GM18909 (cell line): ENCODE data around the gene TRIM63.
A peak's percentile ranks its signal among the peaks of the same experiment; 100 is the strongest.
"Not testable (repeated sequence)": the region's sequence is repeated elsewhere in the genome, so short reads cannot be mapped to it uniquely, and the experiment has no call there.

ENCODE experiments used
- ATAC-seq: cut with Tn5 transposase; IDR thresholded peaks from one replicate; pipeline ENCODE4 v1.9.1; 2021; ENCODE audit warnings: mild to moderate bottlenecking; ENCODE audit not compliant: unreplicated experiment, poor library complexity

TRIM63 gene

GRCh38 chr1:26067432-26067911 lies at the start of gene TRIM63:
Gene TRIM63, minus strand, starts transcription at chr1:26067630. Its CDS starts 136 bp downstream, at chr1:26067494.
- no peak for ATAC-seq

- no peak for ATAC-seq
Observed at GRCh38 chr1:26114165-26114927, 46.9 kb upstream of the TRIM63 start.

GRCh38 chr1:26112407-26112775 lies 45.0 kb upstream of the TRIM63 start:
- ATAC-seq = peak; percentile 16

DNA sequence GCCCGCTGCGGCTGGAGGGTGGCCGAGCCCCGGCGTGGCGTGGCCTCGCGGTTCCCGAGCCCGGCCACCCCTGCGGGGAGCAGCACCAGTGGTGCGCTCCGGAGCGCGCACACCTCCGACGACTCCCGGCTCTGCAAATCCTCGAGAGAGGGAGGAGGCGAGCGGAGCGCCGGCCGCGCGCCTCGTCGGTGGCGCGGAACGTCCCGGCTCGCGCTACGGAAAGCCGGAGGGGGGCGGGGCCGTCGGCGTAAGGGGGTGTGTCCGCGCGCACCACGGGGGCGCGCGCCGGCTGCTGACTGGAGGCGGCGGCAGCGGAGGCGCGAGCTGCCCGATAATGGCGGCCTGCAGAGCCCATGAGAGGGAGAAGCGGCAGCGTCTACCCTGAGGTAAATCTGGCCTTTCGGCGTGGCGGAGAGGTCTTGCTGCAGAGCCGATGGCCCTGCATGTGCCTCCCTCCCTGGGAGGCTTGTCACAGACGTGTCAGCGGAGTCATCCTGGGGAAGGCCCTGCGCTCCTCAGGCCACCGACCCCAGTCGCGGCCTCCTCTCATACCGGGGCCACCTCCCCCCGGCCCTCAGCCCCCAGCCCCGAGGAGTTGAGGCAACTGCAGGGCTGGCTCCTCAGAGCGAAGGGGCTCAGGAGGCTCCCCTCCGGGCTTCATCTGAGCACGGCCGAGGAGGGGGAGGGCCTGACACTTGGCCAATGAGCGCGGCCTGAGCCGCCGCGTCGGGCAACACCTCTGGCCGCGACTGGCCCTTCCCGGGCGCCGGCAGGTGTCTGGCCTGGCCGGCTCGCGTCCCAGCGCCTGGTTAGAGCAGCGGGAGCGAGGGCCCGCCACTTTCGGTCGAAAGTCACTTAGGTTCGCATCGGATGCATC lies 44.3 kb upstream of the TRIM63 start, which contains the start of gene PDIK1L:
Gene PDIK1L, plus strand, starts transcription at position 295 of the 877 bp plus-strand sequence. CDS start 2,485 bp downstream, outside the sequence.
- ATAC-seq = peak; percentile 70

- ATAC-seq = peak; percentile 56
Observed at GRCh38 chr1:26110731-26111529, 43.5 kb upstream of the TRIM63 start.

- ATAC-seq = no peak
Observed at GRCh38 chr1:26109229-26110164, 42.1 kb upstream of the TRIM63 start.

DNA sequence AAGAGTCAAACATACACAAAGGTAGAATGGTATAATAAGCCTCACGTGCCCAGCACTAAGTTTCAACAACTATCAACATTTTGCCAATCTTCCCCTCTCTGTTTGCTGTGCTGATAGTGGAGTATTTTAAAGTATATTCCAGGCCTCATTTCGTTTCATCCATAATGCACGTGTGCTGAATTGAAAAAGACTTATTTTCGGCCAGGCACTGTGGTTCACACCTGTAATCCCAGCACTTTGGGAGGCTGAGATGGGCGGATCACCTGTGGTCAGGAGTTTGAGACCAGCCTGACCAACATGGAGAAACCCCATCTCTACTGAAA lies 37.8 kb upstream of the TRIM63 start:
- ATAC-seq = not testable (repeated sequence)

DNA sequence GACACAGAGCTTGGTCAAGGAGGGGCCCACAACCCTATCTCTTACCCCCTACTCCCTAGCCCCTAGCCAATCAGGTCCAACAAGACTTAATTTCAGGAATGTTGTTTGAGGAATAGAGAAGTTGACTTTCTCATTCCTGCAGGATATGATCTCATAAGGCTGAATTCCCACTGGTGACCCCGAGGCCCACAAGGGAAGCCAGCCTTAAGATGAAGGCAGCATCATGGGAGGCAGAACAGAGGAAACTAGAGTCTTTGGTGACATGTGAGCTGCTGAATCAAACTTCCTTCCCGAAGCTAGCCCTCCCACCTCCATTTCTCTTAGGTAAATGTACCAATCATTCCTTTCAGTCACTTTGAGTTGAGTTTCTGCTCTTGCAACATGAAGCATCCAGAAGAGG lies 35.1 kb upstream of the TRIM63 start:
- ATAC-seq = no peak

DNA sequence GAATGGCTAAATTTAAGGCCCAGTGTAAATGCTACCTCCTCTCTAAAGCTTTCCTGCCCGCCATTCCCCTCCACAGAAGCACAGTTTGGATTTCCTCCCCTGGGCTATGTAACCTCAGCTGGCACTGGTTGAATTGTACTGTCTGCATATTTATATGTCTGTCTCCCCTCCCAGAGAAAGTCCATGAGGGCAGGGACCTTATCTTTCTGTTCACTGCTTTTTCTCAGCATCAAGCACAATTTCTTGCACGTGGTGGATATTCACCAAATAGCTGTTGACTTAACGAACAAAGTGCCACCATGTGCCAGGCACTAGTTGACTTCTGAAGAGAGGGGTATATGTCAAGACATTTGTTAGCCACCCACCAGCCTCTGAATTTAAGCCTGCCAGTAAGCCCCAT lies 34.7 kb upstream of the TRIM63 start:
- ATAC-seq = no peak

DNA sequence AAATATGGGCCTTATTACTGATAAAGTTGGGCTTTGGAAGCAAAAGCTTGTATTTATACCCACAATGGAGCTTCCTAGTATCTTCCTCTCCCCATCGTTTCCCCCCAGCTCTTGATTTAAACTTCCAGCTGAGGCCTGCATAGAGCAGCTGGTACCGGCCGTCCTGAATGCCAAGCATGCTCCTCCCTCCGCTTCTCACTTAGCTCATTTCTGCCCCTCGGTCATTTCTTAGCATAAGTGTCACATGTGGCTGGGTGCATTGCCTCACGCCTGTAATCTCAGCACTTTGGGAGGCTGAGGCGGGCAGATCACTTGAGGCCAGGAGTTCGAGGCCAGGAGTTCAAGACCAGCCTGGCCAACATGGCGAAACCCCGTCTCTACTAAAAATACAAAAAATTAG lies 32.8 kb upstream of the TRIM63 start:
- not testable (repeated sequence) for ATAC-seq

DNA sequence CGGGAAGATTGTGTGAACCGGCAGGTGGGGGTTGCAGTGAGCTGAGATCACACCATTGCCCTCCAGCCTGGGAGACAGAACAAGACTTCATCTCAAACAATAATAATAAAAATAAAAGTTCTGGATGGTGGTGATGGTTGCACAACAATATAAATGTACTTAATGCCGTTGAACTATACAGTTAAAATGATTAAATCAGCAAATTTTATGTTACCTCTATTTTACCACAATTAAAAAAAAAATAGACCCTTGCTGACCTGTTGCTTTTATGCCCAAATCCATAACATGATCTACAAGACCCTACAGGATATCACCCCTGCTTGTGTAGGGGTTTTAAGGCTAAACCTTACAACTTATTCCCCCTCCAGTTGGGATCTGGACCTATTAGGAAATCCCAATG lies 32.4 kb upstream of the TRIM63 start:
- ATAC-seq = no peak

- ATAC-seq = no peak
Observed at GRCh38 chr1:26098602-26099001, 31.2 kb upstream of the TRIM63 start.

DNA sequence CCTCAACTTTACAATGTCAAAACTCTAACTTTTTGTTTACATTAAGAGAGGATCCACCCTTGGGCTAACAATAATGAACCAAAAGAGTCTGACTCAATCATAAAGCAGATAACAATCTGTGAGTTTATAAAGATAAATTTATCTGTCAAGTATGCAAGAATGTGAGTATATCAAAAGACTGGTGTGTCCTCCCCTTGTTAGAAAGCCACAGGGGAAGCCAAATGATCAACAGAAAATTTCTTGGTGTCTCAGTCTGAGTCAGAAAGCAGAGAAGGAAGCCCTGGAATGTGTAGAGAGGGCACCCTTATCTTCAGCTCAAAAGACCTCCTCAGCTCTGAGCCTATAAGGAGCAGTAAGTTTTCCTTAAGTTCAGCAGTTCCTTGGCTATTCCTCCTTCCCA lies 30.3 kb upstream of the TRIM63 start:
- no peak for ATAC-seq

DNA sequence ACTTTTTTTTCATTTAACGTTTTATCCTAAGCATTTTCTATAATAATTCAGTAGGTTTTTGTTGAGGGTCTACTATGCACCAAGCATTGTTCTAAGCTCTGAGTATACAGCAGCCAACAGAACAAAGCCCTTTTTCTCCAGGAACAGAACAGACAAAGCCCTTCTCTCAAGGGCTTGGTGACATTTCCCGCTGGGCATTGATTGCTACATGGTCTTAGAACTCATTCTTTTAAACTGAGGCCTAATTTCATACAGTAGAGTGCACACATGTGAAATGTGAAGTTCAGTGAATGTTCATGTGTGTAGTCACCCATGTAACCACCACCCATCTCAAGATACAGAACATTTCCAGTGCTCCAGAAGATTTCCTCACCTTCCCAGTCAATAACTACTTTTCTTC lies 29.0 kb upstream of the TRIM63 start:
- ATAC-seq = no peak

- no peak for ATAC-seq
Observed at GRCh38 chr1:26094677-26095383, 27.4 kb upstream of the TRIM63 start.

DNA sequence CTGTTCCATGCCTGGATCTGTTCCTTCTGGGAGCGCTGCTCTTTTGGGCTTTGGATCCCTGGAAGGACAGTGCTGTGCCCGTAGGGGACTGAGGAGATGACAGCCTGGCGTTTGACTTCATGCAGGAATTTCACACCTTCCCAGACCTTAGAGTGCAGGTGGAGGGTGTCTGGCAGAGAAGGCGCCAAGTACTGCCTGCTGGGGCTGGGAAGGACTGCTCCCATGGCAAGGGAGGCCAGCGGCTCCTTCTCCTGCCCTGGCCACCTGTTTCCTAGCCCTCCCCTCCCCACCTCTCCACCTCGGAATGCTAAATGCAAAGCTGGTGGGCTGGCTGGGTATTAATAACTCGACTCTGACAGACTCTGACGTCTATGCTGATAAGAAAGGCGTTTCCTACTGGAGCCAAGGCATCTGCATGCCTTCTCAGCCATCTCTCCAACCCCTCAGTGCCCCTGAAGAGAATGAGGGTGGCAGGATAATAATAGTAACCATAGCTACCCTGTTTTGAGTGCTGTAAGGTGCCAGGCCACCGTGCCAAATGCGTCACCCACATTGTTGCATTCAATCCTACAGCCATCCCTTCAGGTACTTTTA lies 26.7 kb upstream of the TRIM63 start:
- no peak for ATAC-seq

GRCh38 chr1:26093569-26093968 lies 26.1 kb upstream of the TRIM63 start:
- not testable (repeated sequence) for ATAC-seq

DNA sequence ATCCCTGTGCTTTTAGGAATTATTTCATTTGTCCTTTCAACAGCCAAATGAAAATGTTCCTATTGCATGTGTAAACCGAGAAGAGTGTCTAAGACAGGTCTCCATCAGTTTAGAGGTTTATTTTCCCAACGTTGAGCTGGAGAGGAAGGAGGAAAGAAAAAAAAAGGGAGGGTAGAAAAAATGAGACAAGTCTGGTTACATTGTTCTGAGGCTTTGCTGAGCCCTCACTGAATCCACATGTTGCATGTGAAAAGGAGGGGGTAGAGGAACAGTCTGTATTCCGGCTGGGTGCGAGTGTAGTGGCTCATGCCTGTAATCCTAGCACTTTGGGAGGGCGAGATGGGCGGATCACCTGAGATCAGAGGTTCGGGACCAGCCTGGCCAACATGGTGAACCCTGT lies 25.0 kb upstream of the TRIM63 start:
- ATAC-seq = no peak

GRCh38 chr1:26090893-26091292 lies 23.5 kb upstream of the TRIM63 start:
- ATAC-seq = no peak
